ENCODE measurements around the gene LYPD6. TPM values are rescaled to one million over a fixed set of nuclear protein-coding genes. Genes with fewer than 3 reads are reported as not detected.

Gene LYPD6
- polyA plus RNA-seq, 1 of the 3 experiments (the other 2 are of a cell fraction): 8.1 TPM

DNA sequence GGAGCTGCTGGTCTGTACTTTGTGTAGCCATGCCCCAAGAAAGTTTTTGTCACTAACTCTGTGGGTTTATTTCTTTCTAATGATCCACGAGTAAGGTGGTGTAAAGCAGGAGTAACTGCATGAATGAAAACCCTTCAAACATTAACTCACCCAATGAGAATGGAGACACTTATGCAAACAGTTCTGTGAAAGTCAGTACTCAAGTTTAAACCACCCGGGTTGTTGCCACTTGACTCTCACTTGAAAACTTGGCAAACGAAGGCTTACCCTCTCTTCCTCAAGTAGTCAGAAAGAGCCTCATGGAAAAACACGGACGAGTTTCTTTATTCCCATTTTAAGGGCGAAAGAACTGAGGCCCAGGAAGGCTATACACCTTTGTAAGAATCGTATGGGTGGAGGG, 139.7 kb downstream of the LYPD6 start:
- no peaks in the 10 kb centered on the region for H3K9me3 ChIP-seq
- no peaks in the 10 kb centered on the region for H3K9me2 ChIP-seq
- POLR2A ChIA-PET: no interaction called here
- H3K9ac ChIP-seq: no peak overlapping the region
- CTCF ChIA-PET: interaction anchor here (0.6 kb wide), 1 partner anchor 14 kb away, joined by 3 read pairs; no protein-coding TSS in a partner anchor
- no peak overlapping the region for H2AFZ ChIP-seq (ENCODE audit: low read depth)
- no peak overlapping the region for H3K4me3 ChIP-seq (ENCODE audit: low read depth in 2 of 2, low read length in 1 of 2)
- H4K20me1 ChIP-seq (ENCODE audit: insufficient read depth): no peaks in the 10 kb centered on the region
- no peaks in the 10 kb centered on the region for H3F3A ChIP-seq (replicated peaks; ENCODE audit: insufficient read depth)
- no peaks in the 10 kb centered on the region for H3K27me3 ChIP-seq (ENCODE audit: insufficient read depth)
- TF ChIP-seq ELF1 (IDR thresholded peaks at IDR 0.05): no peak
- no peak for TF ChIP-seq SIN3A (IDR thresholded peaks at IDR 0.05; ENCODE audit: borderline replicate concordance, low read depth, low read length)
- TF ChIP-seq CHD2 (IDR thresholded peaks at IDR 0.05; ENCODE audit: low read length, partially characterized antibody): no peak
- no peak for TF ChIP-seq SMC3 (IDR thresholded peaks at IDR 0.05; ENCODE audit: low read depth, low read length)
- TF ChIP-seq, protein P1, sequence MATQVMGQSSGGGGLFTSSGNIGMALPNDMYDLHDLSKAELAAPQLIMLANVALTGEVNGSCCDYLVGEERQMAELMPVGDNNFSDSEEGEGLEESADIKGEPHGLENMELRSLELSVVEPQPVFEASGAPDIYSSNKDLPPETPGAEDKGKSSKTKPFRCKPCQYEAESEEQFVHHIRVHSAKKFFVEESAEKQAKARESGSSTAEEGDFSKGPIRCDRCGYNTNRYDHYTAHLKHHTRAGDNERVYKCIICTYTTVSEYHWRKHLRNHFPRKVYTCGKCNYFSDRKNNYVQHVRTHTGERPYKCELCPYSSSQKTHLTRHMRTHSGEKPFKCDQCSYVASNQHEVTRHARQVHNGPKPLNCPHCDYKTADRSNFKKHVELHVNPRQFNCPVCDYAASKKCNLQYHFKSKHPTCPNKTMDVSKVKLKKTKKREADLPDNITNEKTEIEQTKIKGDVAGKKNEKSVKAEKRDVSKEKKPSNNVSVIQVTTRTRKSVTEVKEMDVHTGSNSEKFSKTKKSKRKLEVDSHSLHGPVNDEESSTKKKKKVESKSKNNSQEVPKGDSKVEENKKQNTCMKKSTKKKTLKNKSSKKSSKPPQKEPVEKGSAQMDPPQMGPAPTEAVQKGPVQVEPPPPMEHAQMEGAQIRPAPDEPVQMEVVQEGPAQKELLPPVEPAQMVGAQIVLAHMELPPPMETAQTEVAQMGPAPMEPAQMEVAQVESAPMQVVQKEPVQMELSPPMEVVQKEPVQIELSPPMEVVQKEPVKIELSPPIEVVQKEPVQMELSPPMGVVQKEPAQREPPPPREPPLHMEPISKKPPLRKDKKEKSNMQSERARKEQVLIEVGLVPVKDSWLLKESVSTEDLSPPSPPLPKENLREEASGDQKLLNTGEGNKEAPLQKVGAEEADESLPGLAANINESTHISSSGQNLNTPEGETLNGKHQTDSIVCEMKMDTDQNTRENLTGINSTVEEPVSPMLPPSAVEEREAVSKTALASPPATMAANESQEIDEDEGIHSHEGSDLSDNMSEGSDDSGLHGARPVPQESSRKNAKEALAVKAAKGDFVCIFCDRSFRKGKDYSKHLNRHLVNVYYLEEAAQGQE (IDR thresholded peaks at IDR 0.05; ENCODE audit: low read depth, low read length): no peak
- no peak for TF ChIP-seq JUND (IDR thresholded peaks at IDR 0.05)
- no peak for TF ChIP-seq TEAD4 (IDR thresholded peaks at IDR 0.05; ENCODE audit: borderline replicate concordance, insufficient read depth)
- TF ChIP-seq, protein P2, sequence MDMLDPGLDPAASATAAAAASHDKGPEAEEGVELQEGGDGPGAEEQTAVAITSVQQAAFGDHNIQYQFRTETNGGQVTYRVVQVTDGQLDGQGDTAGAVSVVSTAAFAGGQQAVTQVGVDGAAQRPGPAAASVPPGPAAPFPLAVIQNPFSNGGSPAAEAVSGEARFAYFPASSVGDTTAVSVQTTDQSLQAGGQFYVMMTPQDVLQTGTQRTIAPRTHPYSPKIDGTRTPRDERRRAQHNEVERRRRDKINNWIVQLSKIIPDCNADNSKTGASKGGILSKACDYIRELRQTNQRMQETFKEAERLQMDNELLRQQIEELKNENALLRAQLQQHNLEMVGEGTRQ (IDR thresholded peaks at IDR 0.05; ENCODE audit: borderline replicate concordance, low read depth, low read length): no peak
- no peak for TF ChIP-seq EP300 (IDR thresholded peaks at IDR 0.05; ENCODE audit: borderline replicate concordance in 1 of 2, low read depth in 1 of 2, low read length in 1 of 2)
- no peak for TF ChIP-seq EZH2phosphoT487 (IDR thresholded peaks at IDR 0.05; ENCODE audit: borderline replicate concordance, low read depth)
- TF ChIP-seq, protein P3, sequence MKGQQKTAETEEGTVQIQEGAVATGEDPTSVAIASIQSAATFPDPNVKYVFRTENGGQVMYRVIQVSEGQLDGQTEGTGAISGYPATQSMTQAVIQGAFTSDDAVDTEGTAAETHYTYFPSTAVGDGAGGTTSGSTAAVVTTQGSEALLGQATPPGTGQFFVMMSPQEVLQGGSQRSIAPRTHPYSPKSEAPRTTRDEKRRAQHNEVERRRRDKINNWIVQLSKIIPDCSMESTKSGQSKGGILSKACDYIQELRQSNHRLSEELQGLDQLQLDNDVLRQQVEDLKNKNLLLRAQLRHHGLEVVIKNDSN (IDR thresholded peaks at IDR 0.05; ENCODE audit: borderline replicate concordance, low read depth): no peak
- no peak for TF ChIP-seq MXI1 (IDR thresholded peaks at IDR 0.05; ENCODE audit: low read depth, low read length)
- TF ChIP-seq PBX3 (IDR thresholded peaks at IDR 0.05): no peak
- TF ChIP-seq FOXM1 (IDR thresholded peaks at IDR 0.05; ENCODE audit: low read depth): no peak
- no peak for TF ChIP-seq ZBTB33 (IDR thresholded peaks at IDR 0.05; ENCODE audit: borderline replicate concordance, low read depth)
- TF ChIP-seq NRF1 (IDR thresholded peaks at IDR 0.05; ENCODE audit: low read depth, low read length): no peak
- TF ChIP-seq, protein P4, sequence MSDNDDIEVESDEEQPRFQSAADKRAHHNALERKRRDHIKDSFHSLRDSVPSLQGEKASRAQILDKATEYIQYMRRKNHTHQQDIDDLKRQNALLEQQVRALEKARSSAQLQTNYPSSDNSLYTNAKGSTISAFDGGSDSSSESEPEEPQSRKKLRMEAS (IDR thresholded peaks at IDR 0.05; ENCODE audit: low read depth): no peak
- TF ChIP-seq RCOR1 (IDR thresholded peaks at IDR 0.05; ENCODE audit: low read length): no peak
- H3K4me2 ChIP-seq: no peak overlapping the region
- peaks cover 3 to 13% of the 10 kb centered on the region in 2 experiments for H3K36me3 ChIP-seq (replicated peaks in 1 of 2; ENCODE audit: control insufficient read depth in 1 of 2, insufficient read depth in 2 of 2, low read length in 1 of 2)
- no peaks in the 10 kb centered on the region for H3K79me2 ChIP-seq (ENCODE audit: insufficient read depth)
- peaks cover 4 to 5% of the 10 kb centered on the region in 2 experiments; a peak in 2 of 4 replicates for H3K4me1 ChIP-seq (ENCODE audit: control insufficient read depth in 1 of 2, insufficient read depth in 2 of 2, low read depth in 1 of 2, low read length in 1 of 2)
- no peak for DNase-seq
- 76% methylated on average over 7 of the region's 7 CpGs for WGBS (ENCODE audit: low lambda C conversion rate)
- no peak overlapping the region for H3K27ac ChIP-seq (ENCODE audit: low read depth in 2 of 2, low read length in 1 of 2)
